GM19463 (cell line): ENCODE data around the gene GPC5.
A peak's percentile ranks its signal among the peaks of the same experiment; 100 is the strongest.

Source experiments
- ATAC-seq: cut with Tn5 transposase; IDR thresholded peaks from one replicate; pipeline ENCODE4 v1.9.1; 2021; ENCODE audit warnings: mild to moderate bottlenecking, moderate library complexity; ENCODE audit not compliant: unreplicated experiment

GPC5 gene

DNA sequence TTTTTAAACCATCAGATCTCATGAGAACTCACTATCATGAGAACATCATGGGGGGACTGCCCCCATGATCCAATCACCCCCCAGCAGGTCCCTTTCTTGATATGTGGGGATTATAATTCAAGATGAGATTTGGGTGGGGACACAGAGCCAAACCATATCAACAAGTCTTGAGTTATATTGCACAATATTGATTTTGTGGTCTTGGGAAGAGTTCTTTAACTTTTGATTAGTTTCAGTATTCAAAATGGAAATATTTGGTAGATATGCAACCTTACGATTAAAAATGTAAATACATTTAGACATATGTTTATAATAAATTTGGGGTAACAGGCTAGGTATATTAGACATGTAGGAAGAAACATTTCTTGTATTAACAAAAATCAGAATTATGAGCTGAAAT lies 188.2 kb downstream of the GPC5 start:
- ATAC-seq, result no peak

DNA sequence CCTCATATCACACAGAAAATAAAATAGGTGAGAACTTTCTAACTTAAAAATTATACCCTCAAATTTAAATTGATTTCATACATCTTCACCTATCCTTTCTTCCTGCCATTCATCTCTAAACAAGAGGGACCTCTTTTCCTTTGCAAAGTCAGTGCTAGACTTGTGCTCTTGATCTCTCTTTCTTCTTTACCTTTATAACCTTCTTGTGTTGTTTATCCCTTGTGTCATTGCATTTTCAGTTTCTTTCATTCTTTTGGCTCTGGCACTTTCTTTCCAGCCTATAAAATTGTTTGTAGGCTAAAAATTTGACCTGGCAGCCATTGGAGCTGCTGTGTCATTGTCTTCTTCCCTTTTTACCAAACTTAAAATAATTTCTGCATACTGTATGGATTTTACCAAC lies 190.1 kb downstream of the GPC5 start:
- ATAC-seq, result no peak

DNA sequence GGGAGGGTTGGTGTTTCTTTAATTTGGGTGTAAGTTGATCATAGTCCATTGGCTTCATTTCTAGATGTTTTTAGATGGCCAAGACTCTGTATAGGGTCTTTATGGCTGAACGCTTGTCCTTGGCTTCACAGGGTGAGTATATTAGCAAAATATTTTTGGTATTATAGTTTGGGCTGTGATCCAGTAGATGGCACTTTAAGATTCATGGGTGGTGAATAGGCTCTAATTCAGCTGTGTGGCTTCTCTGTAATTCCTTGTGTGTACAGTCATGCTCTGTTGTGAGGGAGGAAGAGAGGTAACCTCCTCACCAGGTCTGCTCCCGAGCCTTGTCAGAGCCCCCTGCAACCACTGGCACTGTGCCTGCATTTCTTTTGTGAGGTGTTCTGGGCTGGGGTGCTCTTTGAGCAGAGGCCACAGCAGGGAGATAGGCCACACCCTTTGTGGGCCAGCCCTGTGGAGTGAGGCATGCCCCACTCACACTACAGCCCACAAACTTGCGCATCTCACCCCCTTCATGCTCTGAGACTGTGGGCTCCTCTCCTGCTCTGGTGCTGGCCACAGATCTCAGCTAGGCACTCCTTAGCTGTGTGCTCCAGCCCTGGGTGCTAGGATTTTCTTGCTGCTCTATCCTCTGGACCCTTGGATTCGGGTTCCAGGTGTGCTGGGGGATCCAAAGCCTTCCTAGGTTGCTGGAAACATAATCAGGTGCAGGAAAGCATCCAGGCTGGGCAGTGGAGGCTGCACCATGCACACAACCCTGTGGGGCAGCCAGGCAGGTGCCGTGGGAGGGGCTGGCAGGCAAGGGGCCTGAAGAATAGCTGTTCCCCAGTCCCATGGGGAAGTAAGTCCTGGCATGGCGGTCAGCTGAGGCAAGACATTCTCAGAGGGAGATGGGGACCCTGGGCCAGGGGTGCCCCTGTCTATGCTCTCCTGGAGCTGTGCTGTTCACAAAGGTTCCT lies 193.9 kb downstream of the GPC5 start:
- ATAC-seq, result no peak

DNA sequence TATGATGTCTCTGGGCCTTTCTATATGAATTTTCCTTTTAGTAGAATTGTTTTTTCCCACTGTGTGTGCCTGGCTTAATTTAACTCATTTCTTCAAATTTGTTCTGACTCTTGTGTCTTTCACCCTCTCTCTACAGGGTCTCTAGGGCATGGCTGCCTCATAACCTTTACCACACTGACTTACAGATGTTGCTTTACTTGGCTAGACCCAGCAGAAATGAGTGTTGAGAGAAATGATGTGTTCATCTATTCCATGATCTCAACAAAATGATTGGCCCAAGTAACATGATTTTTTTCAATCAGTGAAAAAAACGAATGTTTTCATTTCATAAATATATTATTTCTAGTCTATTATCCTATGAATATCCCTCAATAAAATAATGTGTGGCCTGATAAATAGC lies 195.0 kb downstream of the GPC5 start:
- no peak for ATAC-seq

DNA sequence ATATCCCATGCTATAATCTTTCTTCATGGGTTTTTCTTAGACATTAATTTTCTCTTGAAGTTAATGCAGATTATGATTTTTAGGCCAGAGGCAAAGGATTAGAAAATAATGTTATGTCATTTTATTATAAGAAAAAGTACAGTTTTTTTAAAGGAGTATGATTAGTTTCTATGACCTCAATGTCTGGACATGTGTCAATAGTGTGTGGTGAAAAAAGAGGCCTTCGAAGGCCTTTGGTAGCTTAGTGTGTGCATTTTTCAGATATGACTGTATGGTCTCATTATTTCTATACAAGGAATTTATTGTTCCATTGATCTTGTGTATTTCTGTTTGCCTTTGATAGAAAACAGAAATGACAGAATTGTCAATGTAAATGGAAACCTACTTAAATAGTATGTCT lies 195.6 kb downstream of the GPC5 start:
- ATAC-seq, result no peak

DNA sequence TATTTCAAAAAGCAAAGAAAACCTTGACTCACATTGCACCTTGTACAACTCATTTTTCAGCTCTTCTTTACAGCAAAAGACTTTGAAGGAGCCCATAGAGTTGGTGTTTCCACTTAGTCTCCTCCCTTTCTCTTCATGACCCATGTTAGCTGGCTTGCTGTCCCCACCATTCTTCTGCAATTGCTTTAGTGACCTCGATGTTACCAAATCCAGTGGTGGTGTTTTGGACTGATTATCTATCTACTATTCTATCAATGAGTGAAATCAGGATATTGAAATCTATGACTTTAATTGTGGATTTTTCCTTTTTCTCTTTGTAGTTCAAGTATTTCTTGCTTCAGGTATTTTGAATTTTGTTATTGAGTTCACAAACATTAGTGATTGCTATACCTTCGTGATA lies 197.3 kb downstream of the GPC5 start:
- ATAC-seq, result no peak

DNA sequence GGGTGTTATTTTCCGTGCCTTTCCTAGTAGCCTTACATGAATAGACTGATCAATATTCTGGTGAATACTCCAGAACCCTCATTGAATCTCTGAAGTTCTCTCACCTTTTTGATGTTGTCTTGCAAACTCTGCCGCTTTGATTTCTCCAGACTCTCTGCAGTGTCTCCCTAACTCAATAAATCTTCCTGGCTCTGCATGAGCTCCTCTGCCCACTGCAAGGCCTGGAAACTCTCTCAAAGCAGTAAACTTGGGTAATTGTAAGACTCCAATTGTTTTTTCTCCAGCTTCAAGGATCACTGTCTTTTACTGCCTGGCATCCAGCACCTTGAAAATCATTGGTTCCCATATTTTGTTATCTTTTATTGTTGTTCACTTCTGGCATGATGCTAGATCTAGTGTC lies 198.4 kb downstream of the GPC5 start:
- no peak for ATAC-seq

DNA sequence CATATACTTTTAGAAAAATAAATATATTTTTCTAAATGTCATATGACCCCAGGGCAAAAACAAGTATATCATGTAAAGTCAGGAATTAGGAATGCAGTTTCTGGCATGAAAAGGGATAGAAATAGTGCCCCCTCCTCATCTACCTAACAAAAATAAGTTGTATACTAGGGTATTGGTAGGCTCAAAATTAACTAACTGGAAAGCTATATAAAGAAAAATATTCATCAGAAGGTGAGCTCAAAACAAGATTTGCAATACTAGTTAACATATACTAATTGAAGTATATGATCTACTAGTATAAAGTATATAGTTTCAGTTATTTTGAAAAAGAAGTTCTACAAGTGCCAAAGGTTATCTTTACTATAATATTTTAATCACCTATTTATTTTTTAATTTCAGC lies 200.2 kb downstream of the GPC5 start:
- ATAC-seq, result no peak

DNA sequence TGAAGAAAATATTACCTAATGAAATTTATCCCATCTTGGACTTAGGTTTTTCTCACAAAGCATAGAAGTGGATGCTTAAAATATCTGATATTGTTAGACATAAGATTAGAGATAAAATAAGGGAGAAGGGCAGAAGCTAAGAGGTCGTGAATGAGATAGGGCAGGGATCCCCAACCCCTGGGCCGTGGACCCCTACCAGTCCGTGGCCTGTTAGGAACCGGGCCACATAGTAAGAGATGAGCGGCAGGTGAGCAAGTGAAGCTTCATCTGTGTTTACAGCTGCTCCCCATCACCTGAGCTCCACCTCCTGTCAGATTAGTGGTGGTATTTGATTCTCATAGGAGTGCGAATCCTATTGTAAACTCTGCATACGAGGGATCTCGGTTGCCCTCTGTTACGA lies 202.9 kb downstream of the GPC5 start:
- ATAC-seq, result no peak

DNA sequence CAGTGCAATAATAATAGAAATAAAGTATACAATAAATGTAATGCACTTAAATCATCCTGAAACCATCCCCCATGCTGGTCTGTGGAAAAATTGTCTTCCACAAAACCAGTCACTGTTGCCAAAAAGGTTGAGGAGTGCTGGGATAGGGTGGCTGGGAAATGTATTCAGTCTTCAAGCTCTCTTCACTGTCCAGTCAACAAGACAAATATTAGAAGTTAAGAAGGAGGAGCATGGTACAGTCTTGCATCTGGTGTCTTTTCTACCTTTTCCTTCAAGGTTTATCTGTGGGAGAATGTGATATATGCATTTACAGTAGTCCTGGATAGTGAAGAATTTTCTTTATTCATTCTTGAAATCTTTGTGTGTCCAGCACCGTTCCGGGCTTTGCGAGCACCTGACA lies 203.4 kb downstream of the GPC5 start:
- ATAC-seq, result no peak

DNA sequence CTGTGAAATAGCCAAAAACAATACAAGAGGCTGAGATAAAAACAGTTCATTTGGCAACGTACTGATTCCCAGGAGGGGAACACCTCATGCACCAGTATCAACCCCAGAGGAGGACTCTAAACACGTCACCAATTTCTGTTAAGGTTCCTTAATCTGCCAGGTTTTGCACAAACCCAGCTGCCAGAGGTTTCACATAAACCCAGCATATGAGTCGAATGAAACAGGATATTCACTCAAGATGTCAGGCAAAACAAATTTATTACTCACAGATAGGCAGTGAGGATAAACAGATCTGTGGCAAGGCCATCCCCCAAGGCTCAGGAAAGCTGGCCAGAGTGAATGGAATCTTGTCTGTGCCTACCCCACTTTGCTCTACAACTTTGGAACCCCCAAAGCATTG lies 210.9 kb downstream of the GPC5 start:
- peak; percentile 76 for ATAC-seq

DNA sequence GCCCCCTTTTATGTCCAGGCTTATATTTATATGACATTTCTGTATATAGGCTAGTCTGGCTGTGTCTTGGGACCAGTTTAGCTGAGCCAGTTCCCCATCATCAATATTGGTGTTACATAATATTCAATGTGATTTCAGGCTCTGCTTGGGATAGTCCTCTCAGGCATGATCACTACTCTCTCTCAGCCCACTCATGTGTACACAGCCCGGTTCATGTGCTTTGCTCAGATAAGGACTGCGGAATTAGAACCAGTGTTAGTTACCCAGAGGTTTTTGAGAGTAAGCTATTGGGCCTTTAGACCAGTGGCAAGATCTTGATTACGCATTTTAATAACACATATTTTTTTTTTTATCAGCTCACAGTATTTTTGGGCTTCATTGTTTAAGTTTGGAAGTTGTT lies 219.9 kb downstream of the GPC5 start:
- ATAC-seq, result no peak

DNA sequence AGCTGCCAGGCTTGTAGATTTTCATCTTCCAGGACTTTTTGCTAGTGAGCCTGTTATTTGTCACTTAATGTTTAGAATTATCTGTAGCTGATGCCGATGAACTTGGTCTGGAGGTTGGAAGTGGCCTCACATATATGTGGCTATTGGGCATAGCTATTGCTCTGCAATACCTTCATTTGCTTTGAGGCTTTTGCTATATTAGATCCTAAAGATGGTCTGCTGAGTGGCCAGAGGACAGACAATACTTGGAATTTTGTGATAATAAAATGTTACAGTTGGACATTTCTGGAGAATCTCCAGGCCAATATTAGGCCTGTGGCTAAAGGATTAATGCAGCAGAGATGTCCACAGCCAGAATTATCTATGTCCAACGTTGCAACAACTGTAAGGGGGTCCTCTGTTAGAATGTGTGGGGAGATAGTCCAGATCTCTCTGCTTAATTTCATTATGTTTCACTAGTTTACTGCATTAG lies 222.3 kb downstream of the GPC5 start:
- ATAC-seq, result no peak

DNA sequence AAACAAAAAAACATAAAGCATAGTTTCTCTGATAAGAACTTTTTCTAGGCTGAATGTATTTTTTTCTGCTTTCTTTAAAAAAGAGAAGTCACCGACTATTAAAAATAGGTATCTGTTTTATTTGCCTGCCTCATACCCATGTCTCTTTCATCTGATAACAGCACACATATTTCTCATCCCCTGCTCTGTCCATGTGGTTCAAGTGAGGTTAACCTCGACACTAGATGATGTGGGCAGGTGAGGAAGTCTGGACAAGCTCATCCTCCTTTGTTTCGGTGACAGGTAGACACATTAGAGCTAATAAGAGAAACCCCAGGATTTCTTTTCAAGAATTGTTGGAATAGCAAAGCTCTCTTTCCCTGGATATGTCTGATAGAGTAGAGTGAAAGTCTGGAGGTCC lies 222.7 kb downstream of the GPC5 start:
- ATAC-seq, result no peak

DNA sequence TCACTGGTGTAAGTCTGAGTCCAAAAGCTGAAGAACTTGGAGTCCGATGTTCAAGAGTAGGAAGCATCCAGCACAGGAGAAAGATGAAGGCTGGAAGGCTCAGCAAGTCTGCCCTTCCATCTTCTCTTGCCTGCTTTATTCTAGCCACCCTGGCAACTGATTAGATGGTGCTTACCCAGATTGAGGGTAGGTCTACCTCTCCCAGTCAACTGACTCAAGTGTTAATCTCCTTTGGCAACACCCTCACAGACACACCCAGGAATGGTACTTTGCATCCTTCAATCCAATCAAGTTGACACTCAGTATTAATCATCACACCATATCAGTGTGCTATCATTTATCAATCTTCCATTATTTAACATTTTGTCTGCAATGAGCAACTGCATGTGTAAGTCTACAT lies 223.5 kb downstream of the GPC5 start:
- no peak for ATAC-seq

DNA sequence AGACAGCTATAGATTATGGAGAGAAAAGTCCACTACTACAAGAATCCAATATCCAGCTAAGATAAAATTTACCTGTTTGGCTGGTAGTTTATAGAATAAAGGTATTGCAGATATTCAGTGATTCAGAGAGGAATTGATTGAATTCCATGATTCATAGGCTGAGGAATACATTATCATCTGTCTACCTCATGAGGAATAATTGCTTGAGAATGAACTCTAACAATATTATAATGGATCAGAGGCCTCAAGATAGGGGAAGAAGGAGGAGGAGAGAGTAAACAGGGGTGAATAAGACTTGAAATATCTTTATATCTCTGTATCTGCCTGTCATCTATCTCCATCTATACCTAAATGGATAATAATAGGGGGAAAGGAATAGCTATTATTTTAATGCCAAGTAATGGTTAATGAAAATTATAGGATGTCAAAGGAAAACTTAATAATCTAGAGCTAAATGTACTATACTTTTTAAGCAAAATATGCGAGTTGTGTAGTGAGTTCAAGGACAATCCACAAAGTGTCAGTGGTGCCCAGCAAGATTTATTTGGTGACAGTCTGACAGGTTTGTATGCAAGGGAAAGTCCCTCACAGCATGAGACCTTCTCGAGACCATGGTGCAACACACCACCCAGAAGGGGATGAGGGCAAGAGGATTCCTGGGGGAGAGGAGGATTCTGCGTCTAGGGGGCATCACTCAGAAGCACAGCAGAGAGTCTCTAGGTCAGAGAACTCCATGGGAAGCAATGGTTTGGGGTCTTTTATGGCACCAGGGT lies 224.5 kb downstream of the GPC5 start:
- no peak for ATAC-seq

DNA sequence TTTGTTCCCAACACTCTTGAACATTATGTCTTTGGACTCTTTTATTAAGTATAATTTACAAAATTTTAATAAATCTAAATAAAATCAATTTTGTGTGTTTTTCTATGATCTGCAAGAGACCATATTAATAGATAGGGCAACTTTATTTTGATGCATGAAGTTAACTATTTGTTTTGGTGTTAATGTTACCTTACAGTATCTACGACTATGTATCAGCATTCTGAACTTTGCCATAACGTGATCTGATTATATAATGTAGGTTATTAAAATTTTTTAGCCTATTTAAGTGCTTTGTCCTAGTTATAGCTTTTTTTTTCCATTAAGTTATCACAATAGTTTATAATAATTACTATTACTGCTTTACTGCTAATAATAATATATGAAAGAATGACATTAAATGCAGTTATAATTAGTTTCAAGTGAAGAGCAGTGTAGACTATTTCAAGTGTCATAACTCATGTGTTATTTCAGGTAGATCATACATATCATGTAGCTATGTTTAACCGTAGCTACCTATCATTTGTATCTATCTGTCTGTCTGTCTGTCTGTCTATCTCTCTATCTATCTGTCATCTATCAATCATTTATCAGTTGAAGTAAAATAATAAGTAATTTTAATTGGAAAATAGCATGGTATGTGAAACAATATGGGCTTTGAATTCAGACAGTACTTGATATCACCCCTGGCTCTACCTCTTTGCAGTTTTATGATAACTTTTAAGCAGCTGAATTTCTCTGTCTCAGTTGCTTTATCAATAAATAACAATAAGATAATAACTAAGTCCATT lies 229.7 kb downstream of the GPC5 start:
- ATAC-seq, result no peak

DNA sequence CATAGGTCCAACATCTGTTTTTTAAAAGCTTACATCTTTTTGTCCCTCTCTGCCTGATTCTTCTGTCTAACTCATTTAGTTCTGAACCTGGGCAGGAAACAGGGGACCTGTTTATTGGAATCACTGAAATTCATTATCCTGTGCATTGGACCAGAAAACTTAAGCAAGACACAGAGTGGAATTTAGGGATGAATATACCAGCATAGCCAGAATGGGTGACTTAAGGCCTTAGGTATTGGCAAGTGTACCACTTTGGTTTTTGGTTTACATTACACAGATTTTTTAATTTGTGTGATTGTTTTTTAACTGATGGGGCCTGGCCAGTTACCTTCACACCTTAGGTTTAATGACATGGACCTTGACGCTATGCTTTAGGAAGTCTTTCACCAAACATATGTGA lies 232.5 kb downstream of the GPC5 start:
- no peak for ATAC-seq

DNA sequence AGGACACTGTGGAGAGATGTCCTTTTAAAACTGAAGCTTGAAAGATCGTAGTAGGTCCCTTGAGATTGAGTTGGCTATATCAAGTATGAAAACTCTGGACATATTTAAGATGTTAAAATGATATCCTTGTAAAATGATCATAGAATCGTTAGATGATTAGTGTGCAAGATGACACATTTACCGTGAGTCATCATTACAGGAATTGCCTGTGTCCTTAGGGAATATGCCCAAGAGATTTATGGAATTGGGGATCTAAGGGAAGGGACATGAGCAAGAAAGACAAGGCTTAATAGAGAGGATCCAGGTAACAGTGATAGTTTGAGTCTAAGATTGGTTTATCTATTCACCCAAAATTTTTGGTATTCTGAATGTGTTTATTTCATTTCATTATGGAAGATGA lies 233.7 kb downstream of the GPC5 start:
- ATAC-seq, result no peak

DNA sequence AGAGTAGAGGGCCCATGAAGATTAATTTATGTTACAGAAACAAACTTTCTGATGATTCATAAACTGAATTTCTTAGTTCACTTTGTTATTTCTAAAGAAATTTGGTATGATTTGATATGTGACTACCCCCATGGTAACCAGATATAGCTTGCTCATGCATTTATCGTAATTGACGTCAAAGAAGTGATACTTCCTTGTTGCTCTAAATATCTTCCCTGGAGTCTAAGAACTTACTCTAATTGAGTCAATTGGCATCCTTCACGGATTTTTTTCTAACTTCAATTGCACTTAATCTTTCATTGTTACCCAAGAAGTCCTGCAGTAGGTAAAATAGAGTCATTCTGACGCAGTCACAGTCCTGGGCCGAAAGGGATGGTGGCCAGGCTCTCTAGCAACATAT lies 240.9 kb downstream of the GPC5 start:
- no peak for ATAC-seq

DNA sequence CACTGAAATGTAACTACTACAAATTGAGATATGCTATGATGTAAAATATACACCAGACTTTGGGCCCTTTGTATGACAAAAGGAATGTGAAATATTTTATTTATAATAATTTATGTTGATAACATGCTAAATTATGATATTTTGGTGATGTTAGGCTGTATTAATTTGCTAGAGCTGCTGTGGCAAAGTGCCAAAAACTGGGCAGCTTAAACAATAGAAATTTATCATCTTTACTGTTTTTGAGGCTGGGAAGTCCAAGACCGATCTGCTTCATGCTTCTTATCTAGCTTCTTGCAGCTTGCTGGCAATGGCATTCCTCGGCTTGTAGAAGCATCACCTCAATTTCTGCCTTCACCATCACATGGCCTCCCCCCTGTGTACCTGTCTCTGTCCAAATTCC lies 245.0 kb downstream of the GPC5 start:
- ATAC-seq, result no peak
